ENCODE data around the gene DHCR24. TPM values are rescaled to one million over a fixed set of nuclear protein-coding genes. Genes with fewer than 3 reads are reported as not detected.
"Not testable (repeated sequence)": the region's sequence is repeated elsewhere in the genome, so short reads cannot be mapped to it uniquely, and the experiment has no call there.

DHCR24 gene
- total RNA-seq, 1 donor from 2014 or later = 158 TPM

- DNase-seq (ENCODE audit: low spot score) = no peak
- ATAC-seq = no peak
- intact Hi-C loops (cut with DNase I) = no loop called here
Observed at GRCh38 chr1:54889132-54889725, 2.2 kb upstream of the DHCR24 start.

GRCh38 chr1:54888080-54888733 lies 1.2 kb upstream of the DHCR24 start:
- no peak for ATAC-seq
- intact Hi-C loops (cut with DNase I) = no loop called here
- no peak for DNase-seq (ENCODE audit: low spot score)

GRCh38 chr1:54887665-54888071 lies 673 bp upstream of the DHCR24 start:
- intact Hi-C loops (cut with DNase I) = no loop called here
- ATAC-seq (peak; percentile 61), DNase-seq (ENCODE audit: low spot score) (peak; percentile 63)

GRCh38 chr1:54885807-54886723 lies 930 bp downstream of the DHCR24 start:
- intact Hi-C loops (cut with DNase I) = no loop called here
- DNase-seq (ENCODE audit: low spot score) (no peak), ATAC-seq (no peak)

GRCh38 chr1:54885237-54885679 lies 1.7 kb downstream of the DHCR24 start:
- DNase-seq (ENCODE audit: low spot score) (no peak), ATAC-seq (no peak)
- intact Hi-C loops (cut with DNase I) = no loop called here

- intact Hi-C loops (cut with DNase I) = no loop called here
- ATAC-seq = no peak
- no peak for DNase-seq (ENCODE audit: low spot score)
Observed at GRCh38 chr1:54884768-54885167, 2.2 kb downstream of the DHCR24 start.

- ATAC-seq = no peak
- intact Hi-C loops (cut with DNase I) = no loop called here
- no peak for DNase-seq (ENCODE audit: low spot score)
Observed at GRCh38 chr1:54884135-54884586, 2.8 kb downstream of the DHCR24 start.

GRCh38 chr1:54883349-54884102 lies 3.5 kb downstream of the DHCR24 start:
- DNase-seq (ENCODE audit: low spot score) (no peak), ATAC-seq (peak; percentile 63)
- intact Hi-C loops (cut with DNase I) = no loop called here

- DNase-seq (ENCODE audit: low spot score) = no peak
- intact Hi-C loops (cut with DNase I) = no loop called here
Observed at GRCh38 chr1:54882519-54882918, 4.5 kb downstream of the DHCR24 start.

GRCh38 chr1:54881604-54882003 lies 5.4 kb downstream of the DHCR24 start:
- DNase-seq (ENCODE audit: low spot score); intact Hi-C loops (cut with DNase I); ATAC-seq: not testable (repeated sequence)

More at GRCh38 chr1:54882519-54882918, 4.5 kb downstream of the DHCR24 start:
- ATAC-seq = no peak

- ATAC-seq (no peak), DNase-seq (ENCODE audit: low spot score) (no peak)
- intact Hi-C loops (cut with DNase I) = no loop called here
Observed at GRCh38 chr1:54879872-54880271, 7.1 kb downstream of the DHCR24 start.

- ATAC-seq (no peak), DNase-seq (ENCODE audit: low spot score) (no peak)
- intact Hi-C loops (cut with DNase I) = no loop called here
Observed at GRCh38 chr1:54876814-54877213, 10.2 kb downstream of the DHCR24 start.

GRCh38 chr1:54875000-54875399 lies 12.0 kb downstream of the DHCR24 start:
- ATAC-seq (no peak), DNase-seq (ENCODE audit: low spot score) (no peak)
- intact Hi-C loops (cut with DNase I) = no loop called here

GRCh38 chr1:54874079-54874830 lies 12.7 kb downstream of the DHCR24 start:
- intact Hi-C loops (cut with DNase I) = no loop called here
- ATAC-seq (no peak), DNase-seq (ENCODE audit: low spot score) (no peak)

GRCh38 chr1:54872036-54872331 lies 15.0 kb downstream of the DHCR24 start:
- DNase-seq (ENCODE audit: low spot score) (no peak), ATAC-seq (no peak)
- intact Hi-C loops (cut with DNase I) = no loop called here

GRCh38 chr1:54871275-54872035 lies 15.5 kb downstream of the DHCR24 start:
- intact Hi-C loops (cut with DNase I) = no loop called here
- ATAC-seq = no peak
- DNase-seq (ENCODE audit: low spot score) = no peak

GRCh38 chr1:54870869-54871268 lies 16.1 kb downstream of the DHCR24 start:
- ATAC-seq (no peak), DNase-seq (ENCODE audit: low spot score) (no peak)
- intact Hi-C loops (cut with DNase I) = no loop called here

Measured in sciatic nerve (tissue), 2 donors.